ENCODE results near the gene PLEKHA6.

Gene PLEKHA6

DNA sequence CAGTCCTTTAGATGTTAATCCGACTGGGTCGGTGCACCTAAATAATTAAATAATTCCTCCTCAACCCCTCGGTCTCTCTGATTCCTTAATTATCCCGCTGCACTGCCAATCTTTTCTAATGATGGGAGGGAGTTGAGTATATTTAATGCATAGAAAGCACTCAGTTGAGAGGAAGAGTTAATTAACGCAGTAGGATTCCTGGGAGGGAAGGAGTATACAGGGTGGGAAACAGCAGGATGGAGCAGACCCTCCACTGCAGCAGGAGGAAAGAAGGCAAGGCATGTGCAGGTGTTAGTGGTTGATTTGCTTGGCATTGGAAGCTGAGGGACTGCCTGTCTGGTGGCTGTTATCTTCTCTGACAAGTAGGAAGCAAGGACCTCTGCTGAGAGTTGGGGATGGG is 183.7 kb downstream of the PLEKHA6 start:
- no peak for DNase-seq

DNA sequence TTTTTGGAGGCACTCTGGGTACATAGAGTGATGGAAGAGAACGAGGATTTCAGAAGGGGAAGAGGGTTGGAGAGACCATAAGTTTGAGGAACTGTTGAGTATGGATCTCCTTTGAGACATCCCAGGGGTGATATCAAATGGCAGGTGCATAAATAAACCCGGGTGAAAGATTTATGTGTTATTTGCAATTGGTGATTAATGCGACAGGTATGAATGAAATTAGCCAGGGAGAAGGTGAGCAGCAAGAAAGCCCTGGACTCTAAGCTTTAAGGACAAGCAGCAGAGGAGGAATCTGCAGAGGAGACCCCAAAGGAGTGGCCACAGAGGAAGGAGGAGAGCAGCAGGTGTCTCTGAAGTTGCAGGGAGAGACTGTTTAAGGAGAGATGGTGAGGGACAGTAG is 184.8 kb downstream of the PLEKHA6 start:
- DNase-seq, result no peak

DNA sequence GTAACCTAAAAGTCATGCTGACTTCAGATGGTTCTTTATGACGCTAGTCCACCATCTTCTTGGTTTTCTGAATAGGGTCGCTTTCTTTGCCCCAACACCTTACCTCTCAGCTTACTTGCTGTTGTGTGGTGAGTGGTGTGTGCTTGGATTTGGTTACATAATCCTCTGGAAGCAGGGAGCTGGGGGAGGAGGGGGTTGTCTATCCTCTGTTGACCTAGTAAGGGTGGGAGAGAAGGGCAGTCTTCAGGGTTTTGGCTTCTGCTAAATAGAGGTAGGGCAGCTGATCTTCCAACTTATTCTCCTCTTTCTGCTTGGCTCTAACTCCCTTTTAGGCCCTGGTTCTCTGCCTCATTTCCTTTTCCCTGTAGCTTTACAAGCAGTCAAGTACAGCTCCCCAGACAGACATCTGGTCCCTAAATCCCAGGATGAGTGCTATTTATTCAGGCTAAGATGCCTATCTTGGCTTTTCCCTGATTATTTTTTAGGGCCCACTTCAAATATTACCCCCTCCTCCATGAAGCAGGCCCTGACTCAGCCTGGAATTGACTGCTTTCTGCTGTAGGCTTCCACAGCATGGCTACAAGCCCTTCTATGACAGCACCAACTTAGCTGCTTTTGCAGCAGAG is 187.2 kb downstream of the PLEKHA6 start:
- no peak for DNase-seq

DNA sequence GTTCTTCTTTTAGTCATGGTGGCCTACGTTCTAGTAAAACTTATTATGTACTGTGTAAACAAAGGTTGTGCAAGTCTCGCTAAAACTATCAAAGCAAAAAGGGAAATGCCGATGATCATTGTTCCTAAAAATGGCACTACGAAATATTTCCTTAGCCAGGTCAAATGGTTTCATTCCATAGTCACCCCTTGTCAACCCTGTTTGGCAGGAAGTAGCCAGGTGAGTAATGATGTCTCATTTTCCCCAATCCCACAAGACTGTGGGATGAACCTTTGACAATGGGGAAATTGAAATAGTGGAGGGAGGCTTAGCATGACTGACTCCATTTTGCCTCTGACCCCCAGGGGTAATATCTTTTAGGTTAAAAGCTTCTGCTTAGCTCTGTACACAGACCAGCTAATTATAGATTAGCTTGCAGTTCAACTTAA is 188.0 kb downstream of the PLEKHA6 start:
- no peak for DNase-seq

DNA sequence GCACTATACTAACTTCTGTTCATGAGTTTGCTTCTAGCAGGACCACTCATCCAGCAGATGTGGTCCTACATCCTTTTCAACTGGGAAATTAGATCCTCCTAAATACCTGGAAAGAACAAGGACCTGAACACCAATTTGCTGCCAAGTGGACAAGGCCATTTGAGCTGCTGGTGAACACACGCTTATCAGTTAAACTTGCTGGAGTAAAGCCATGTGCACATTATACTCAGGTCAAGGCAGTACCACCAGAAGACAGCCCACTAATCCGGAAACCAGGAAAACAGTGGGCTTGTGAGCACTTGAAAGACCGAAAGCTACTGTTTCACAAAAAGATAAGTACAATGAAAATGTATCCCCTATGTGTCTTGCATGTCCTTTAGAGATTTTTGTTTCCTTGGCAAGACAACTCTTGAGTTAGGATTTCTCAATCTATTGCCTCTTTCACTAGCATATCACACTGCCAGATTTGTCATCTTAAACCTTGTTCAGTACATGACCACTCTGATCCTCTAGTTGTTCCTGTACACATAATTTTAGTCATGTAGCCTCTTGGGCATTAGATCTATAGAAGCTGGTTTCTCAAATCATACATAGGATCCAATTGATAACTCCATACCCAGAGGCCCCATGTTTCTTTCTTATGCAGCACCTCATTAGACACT is 189.1 kb downstream of the PLEKHA6 start:
- DNase-seq, result no peak

DNA sequence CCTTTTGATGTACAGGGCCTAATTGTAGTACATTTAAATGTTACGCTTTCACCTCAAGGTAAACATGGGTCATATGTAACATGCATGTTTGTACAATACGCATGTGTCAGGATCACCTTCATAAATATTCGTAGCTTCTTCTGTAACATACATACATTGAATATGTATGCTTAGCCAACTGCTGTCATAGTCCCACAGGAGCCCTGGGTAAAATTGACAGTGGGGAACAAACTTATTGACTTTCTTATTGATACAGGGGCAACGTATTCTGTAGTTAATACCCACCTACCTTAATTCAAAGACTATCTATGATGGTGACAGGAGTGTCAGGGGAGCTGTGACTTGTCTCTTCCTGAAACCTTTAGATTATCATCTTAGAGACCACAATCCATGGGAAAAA is 189.9 kb downstream of the PLEKHA6 start:
- no peak for DNase-seq

Data from activated CD4-positive, alpha-beta T cell treated with anti-CD3 and anti-CD28 coated beads, Interleukin-2, amount 50 U/mL, for 1 hour (primary cell).